Activated gamma-delta T cell treated with Interleukin-2 at 50 U/mL for 16 hours (primary cell): ENCODE results near the gene PAAF1.
"Not testable (repeated sequence)": the region's sequence is repeated elsewhere in the genome, so short reads cannot be mapped to it uniquely, and the experiment has no call there.

Experiments
- DNase-seq: peaks from one replicate; pipeline ENCODE4 v3.0.0-alpha.2; 2020

PAAF1 gene

GRCh38 chr11:73888244-73888643 lies 11.4 kb downstream of the PAAF1 start:
- DNase-seq = no peak

GRCh38 chr11:73889019-73889418 lies 12.2 kb downstream of the PAAF1 start:
- DNase-seq = no peak

- no peak for DNase-seq
Observed at GRCh38 chr11:73889536-73889935, 12.7 kb downstream of the PAAF1 start.

- no peak for DNase-seq
Observed at GRCh38 chr11:73893041-73893440, 16.2 kb downstream of the PAAF1 start.

GRCh38 chr11:73894725-73895335 lies 18.0 kb downstream of the PAAF1 start:
- DNase-seq = no peak

GRCh38 chr11:73902303-73902702 lies 25.5 kb downstream of the PAAF1 start:
- DNase-seq = no peak

- DNase-seq = no peak
Observed at GRCh38 chr11:73907191-73907590, 30.4 kb downstream of the PAAF1 start.

GRCh38 chr11:73912026-73912425 lies 35.2 kb downstream of the PAAF1 start:
- no peak for DNase-seq

GRCh38 chr11:73913472-73913871 lies 36.7 kb downstream of the PAAF1 start:
- DNase-seq = no peak

- DNase-seq = no peak
Observed at GRCh38 chr11:73914284-73914683, 37.5 kb downstream of the PAAF1 start.

GRCh38 chr11:73916435-73916834 lies 39.6 kb downstream of the PAAF1 start:
- DNase-seq = no peak

- DNase-seq = no peak
Observed at GRCh38 chr11:73921180-73921579, 44.4 kb downstream of the PAAF1 start.

- DNase-seq = no peak
Observed at GRCh38 chr11:73929388-73929787, 52.6 kb downstream of the PAAF1 start.

- DNase-seq = no peak
Observed at GRCh38 chr11:73931039-73931645, 54.3 kb downstream of the PAAF1 start.

- DNase-seq = no peak
Observed at GRCh38 chr11:73931951-73932350, 55.2 kb downstream of the PAAF1 start.

GRCh38 chr11:73932781-73933180 lies 56.0 kb downstream of the PAAF1 start:
- no peak for DNase-seq

GRCh38 chr11:73936047-73936446 lies 59.2 kb downstream of the PAAF1 start:
- DNase-seq = not testable (repeated sequence)

- DNase-seq = no peak
Observed at GRCh38 chr11:73939096-73939495, 62.3 kb downstream of the PAAF1 start.

GRCh38 chr11:73940801-73941570 lies 64.2 kb downstream of the PAAF1 start:
- no peak for DNase-seq

GRCh38 chr11:73942010-73942409 lies 65.2 kb downstream of the PAAF1 start:
- DNase-seq = no peak

GRCh38 chr11:73944085-73944484 lies 67.3 kb downstream of the PAAF1 start:
- no peak for DNase-seq

GRCh38 chr11:73944901-73945300 lies 68.1 kb downstream of the PAAF1 start:
- no peak for DNase-seq

GRCh38 chr11:73945396-73945795 lies 68.6 kb downstream of the PAAF1 start:
- DNase-seq = no peak

GRCh38 chr11:73946798-73947458 lies 70.1 kb downstream of the PAAF1 start:
- no peak for DNase-seq
